Thyroid gland (tissue), 4 donors: ENCODE data around the gene HLCS.

Experiments used
- POLR2A ChIP-seq, 2 donors: fragments of 450-650 bp; IDR thresholded peaks; one replicate each; pipeline ENCODE4 v1.6.1; 2017; ENCODE audit warnings: antibody characterized with exemption in 2 of 2, mild to moderate bottlenecking in 2 of 2, moderate library complexity in 1 of 2
- TF ChIP-seq, protein P1 (sequence below), 6 experiments: fragments of 200-600 bp in 3 of 6; fragments of 450-650 bp in 3 of 6; sonication (generic) in 3 of 6; IDR thresholded peaks; one replicate each; pipeline ENCODE4 v1.5.1; 2016 to 2019; ENCODE audit warnings: antibody characterized with exemption in 6 of 6, mild to moderate bottlenecking in 2 of 6, inconsistent platforms in 1 of 6, moderate library complexity in 1 of 6

DNA sequence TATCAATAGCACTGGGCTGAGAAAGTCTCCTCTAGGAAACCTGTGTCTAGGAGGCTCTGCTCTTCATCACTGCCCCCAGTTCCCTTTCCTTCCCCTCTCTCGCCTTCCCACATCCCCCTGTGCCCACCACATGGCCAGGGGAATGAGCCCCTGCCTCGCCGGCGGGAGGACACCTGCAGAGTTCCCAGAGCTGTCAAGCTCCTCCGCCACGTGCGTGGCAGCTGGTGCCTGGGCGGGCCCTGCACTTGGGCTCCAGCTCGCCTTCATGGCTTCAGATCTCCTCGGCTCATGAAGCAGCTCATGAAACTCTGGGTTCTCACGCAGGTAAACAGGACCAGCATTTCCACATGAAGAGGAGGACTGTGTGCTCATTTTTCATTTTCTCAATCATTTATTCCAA lies 204.8 kb downstream of the HLCS start:
- TF ChIP-seq, protein P1, sequence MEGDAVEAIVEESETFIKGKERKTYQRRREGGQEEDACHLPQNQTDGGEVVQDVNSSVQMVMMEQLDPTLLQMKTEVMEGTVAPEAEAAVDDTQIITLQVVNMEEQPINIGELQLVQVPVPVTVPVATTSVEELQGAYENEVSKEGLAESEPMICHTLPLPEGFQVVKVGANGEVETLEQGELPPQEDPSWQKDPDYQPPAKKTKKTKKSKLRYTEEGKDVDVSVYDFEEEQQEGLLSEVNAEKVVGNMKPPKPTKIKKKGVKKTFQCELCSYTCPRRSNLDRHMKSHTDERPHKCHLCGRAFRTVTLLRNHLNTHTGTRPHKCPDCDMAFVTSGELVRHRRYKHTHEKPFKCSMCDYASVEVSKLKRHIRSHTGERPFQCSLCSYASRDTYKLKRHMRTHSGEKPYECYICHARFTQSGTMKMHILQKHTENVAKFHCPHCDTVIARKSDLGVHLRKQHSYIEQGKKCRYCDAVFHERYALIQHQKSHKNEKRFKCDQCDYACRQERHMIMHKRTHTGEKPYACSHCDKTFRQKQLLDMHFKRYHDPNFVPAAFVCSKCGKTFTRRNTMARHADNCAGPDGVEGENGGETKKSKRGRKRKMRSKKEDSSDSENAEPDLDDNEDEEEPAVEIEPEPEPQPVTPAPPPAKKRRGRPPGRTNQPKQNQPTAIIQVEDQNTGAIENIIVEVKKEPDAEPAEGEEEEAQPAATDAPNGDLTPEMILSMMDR (IDR thresholded peaks at IDR 0.05) = no peak
- no peak for TF ChIP-seq POLR2A (IDR thresholded peaks at IDR 0.05)
